Liver (tissue), 3 donors: Measurements from ENCODE around the gene TFCP2.

Source experiments
- CTCF ChIP-seq: fragments of 150-350 bp; IDR thresholded peaks from 2 replicates; pipeline ENCODE4 v1.5.1; 2017; ENCODE audit warnings: improper control_type of control experiment, low read depth, low read length; ENCODE audit not compliant: missing input control
- FOXA1 ChIP-seq: IDR thresholded peaks from 2 replicates; pipeline ENCODE4 v1.6.1; 2016; ENCODE audit warnings: antibody characterized with exemption
- GABPA ChIP-seq, 2 donors: IDR thresholded peaks in 1 of 2; conservative IDR thresholded peaks in 1 of 2; 2 replicates each; pipeline ENCODE4 v1.6.1; 2016; ENCODE audit warnings: antibody characterized with exemption in 2 of 2, mild to moderate bottlenecking in 1 of 2, moderate library complexity in 1 of 2
- JUND ChIP-seq, 2 donors: IDR thresholded peaks; 2 replicates each; pipeline ENCODE4 v1.6.1; 2016; ENCODE audit warnings: antibody characterized with exemption in 2 of 2
- RAD21 ChIP-seq, 2 donors: IDR thresholded peaks; 2 replicates each; pipeline ENCODE4 v1.6.1; 2016; ENCODE audit warnings: antibody characterized with exemption in 2 of 2, mild to moderate bottlenecking in 2 of 2
- RXRA ChIP-seq, 2 donors: IDR thresholded peaks; 2 replicates each; pipeline ENCODE4 v1.6.1; 2017 to 2018; ENCODE audit warnings: antibody characterized with exemption in 2 of 2, mild to moderate bottlenecking in 1 of 2
- TAF1 ChIP-seq: conservative IDR thresholded peaks from 2 replicates; pipeline ENCODE4 v1.6.1; 2016; ENCODE audit warnings: antibody characterized with exemption, mild to moderate bottlenecking
- TF ChIP-seq, protein P1 (sequence below): IDR thresholded peaks from 2 replicates; pipeline ENCODE4 v1.6.1; 2016; ENCODE audit warnings: antibody characterized with exemption
- TF ChIP-seq, protein P2 (sequence below): IDR thresholded peaks from 2 replicates; pipeline ENCODE4 v1.6.1; 2016; ENCODE audit warnings: antibody characterized with exemption
- donor health status: healthy.
- donor health status: healthy.

- TF ChIP-seq CTCF: no peak
- no peak for TF ChIP-seq RXRA (IDR thresholded peaks at IDR 0.05)
- TF ChIP-seq FOXA1: no peak
- TF ChIP-seq, protein P1, sequence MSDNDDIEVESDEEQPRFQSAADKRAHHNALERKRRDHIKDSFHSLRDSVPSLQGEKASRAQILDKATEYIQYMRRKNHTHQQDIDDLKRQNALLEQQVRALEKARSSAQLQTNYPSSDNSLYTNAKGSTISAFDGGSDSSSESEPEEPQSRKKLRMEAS: no peak
- no peak for TF ChIP-seq TAF1
- TF ChIP-seq, protein P2, sequence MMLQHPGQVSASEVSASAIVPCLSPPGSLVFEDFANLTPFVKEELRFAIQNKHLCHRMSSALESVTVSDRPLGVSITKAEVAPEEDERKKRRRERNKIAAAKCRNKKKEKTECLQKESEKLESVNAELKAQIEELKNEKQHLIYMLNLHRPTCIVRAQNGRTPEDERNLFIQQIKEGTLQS: no peak
- TF ChIP-seq RAD21 (IDR thresholded peaks at IDR 0.05): no peak
- no peak for TF ChIP-seq GABPA (IDR thresholded peaks at IDR 0.05 in 1 of 2, conservative IDR thresholded peaks at IDR 0.05 in 1 of 2)
- no peak for TF ChIP-seq JUND (IDR thresholded peaks at IDR 0.05)
These were observed 27.2 kb upstream of the TFCP2 start for GRCh38 chr12:51200156-51200555.
